ENCODE data around the gene DOCK6. TPM values are rescaled to one million over a fixed set of nuclear protein-coding genes. Genes with fewer than 3 reads are reported as not detected.

DOCK6 gene
- total and polyA plus RNA-seq, 2 donors (not counting 1 experiment from before 2014, with no cell fraction given), result 6.9 to 17.7 TPM

DNA sequence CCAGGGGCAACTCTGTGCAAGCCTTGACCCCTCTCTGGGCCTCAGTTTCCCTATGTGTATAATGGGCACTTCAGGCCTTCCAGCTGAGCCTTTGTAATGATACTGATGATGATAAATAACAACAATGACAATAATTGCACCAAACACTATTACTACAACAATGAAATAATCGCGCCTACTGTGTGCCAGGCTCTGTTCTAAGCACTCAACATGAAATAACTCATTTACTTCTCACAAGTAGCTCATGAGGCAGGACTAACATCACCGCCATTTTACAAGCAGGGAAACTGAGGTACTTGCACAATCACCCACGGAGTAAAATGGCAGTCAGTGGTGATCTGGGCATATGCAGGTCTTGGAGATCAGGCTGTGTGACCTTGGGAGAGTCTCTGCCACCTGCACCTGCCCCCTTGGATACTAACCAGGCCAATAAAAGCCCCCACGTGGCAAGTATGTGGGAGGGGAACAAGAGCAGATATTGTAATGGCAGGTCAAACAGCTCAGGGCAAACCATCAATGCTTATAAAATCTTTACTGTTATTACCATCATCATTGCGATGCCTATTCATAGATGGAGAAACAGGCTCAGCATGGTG lies 23.4 kb downstream of the DOCK6 start:
- H3K4me3 ChIP-seq (replicated peaks in 1 of 4; ENCODE audit: control extremely low read depth in 1 of 4, insufficient read depth in 1 of 4, low read depth in 3 of 4, low read length in 4 of 4), result no peak overlapping the region
- no peak for TF ChIP-seq EZH2 (IDR thresholded peaks at IDR 0.05; ENCODE audit: low read length, missing control alignments)
- no peak for TF ChIP-seq CTCF (conservative IDR thresholded peaks at IDR 0.05 in 1 of 2, IDR thresholded peaks at IDR 0.05 in 1 of 2; ENCODE audit: low read depth in 1 of 2, low read length in 2 of 2)
- H3K27me3 ChIP-seq (ENCODE audit: control insufficient read depth, insufficient read depth, low read length), result no peaks in the 10 kb centered on the region
- no peak overlapping the region for H3K9ac ChIP-seq (ENCODE audit: insufficient read depth, low read length)
- H3K9me3 ChIP-seq (ENCODE audit: control insufficient read depth, insufficient read depth, low read depth, low read length), result no peaks in the 10 kb centered on the region
- H3K36me3 ChIP-seq (ENCODE audit: control insufficient read depth, insufficient read depth, low read length), result no peaks in the 10 kb centered on the region
- peaks cover 3% of the 10 kb centered on the region for H3K4me1 ChIP-seq (ENCODE audit: control insufficient read depth, extremely low read depth, insufficient read depth, low read length)
- H3K79me2 ChIP-seq (ENCODE audit: control insufficient read depth, insufficient read depth, low read length), result no peaks in the 10 kb centered on the region
- H3K27ac ChIP-seq (ENCODE audit: insufficient read depth, low read length), result no peak overlapping the region
- no peak overlapping the region for H3K4me2 ChIP-seq (ENCODE audit: extremely low read depth, insufficient read depth, low read length)
- no peak for DNase-seq (ENCODE audit: low read depth in 2 of 2)
- H2AFZ ChIP-seq (ENCODE audit: low read length), result no peak overlapping the region
- H4K20me1 ChIP-seq (ENCODE audit: control insufficient read depth, extremely low read depth, insufficient read depth, low read length), result no peaks in the 10 kb centered on the region

- Histone ChIP-seq H2AFZ (ENCODE audit: low read length) (no peak overlapping the region), H3K9ac (ENCODE audit: insufficient read depth, low read length) (no peak overlapping the region), H3K4me2 (ENCODE audit: extremely low read depth, insufficient read depth, low read length) (no peak overlapping the region), H3K36me3 (ENCODE audit: control insufficient read depth, insufficient read depth, low read length) (no peaks in the 10 kb centered on the region), H3K79me2 (ENCODE audit: control insufficient read depth, insufficient read depth, low read length) (no peaks in the 10 kb centered on the region), H3K4me3 (replicated peaks in 1 of 4; ENCODE audit: control extremely low read depth in 1 of 4, insufficient read depth in 1 of 4, low read depth in 3 of 4, low read length in 4 of 4) (no peak overlapping the region), H3K27me3 (ENCODE audit: control insufficient read depth, insufficient read depth, low read length) (no peaks in the 10 kb centered on the region), H4K20me1 (ENCODE audit: control insufficient read depth, extremely low read depth, insufficient read depth, low read length) (no peaks in the 10 kb centered on the region), H3K27ac (ENCODE audit: insufficient read depth, low read length) (no peak overlapping the region), H3K4me1 (ENCODE audit: control insufficient read depth, extremely low read depth, insufficient read depth, low read length) (no peaks in the 10 kb centered on the region), H3K9me3 (ENCODE audit: control insufficient read depth, insufficient read depth, low read depth, low read length) (no peaks in the 10 kb centered on the region)
- DNase-seq (ENCODE audit: low read depth in 2 of 2), result no peak
- no peak for TF ChIP-seq EZH2 (IDR thresholded peaks at IDR 0.05; ENCODE audit: low read length, missing control alignments)
- no peak for TF ChIP-seq CTCF (conservative IDR thresholded peaks at IDR 0.05 in 1 of 2, IDR thresholded peaks at IDR 0.05 in 1 of 2; ENCODE audit: low read depth in 1 of 2, low read length in 2 of 2)
Observed at GRCh38 chr19:11238041-11238440, 24.3 kb downstream of the DOCK6 start.

DNA sequence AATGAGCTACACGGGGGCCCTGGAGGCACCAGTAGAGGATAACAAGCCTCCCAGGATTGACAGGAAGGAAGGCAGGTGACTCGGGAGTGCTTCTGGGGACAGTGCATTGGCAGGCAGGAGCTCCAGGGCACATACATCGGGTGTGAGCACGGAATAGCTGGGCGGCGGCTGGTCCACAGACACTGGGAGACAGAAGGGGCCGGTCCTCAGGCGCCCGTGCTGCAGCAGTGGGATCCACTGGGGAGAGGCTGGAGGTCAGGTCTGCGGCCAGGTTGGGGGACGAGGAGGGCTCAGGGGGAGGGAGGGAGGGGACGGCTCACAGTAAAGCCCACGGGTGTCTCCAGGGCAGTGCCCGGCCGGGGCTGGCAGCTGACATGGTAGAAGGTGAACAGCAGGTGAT lies 25.0 kb downstream of the DOCK6 start:
- Histone ChIP-seq H3K79me2 (ENCODE audit: control insufficient read depth, insufficient read depth, low read length) (no peaks in the 10 kb centered on the region), H2AFZ (ENCODE audit: low read length) (no peak overlapping the region), H3K9ac (ENCODE audit: insufficient read depth, low read length) (no peak overlapping the region), H3K4me1 (ENCODE audit: control insufficient read depth, extremely low read depth, insufficient read depth, low read length) (no peaks in the 10 kb centered on the region), H3K36me3 (ENCODE audit: control insufficient read depth, insufficient read depth, low read length) (no peaks in the 10 kb centered on the region), H3K4me2 (ENCODE audit: extremely low read depth, insufficient read depth, low read length) (no peak overlapping the region), H3K9me3 (ENCODE audit: control insufficient read depth, insufficient read depth, low read depth, low read length) (no peaks in the 10 kb centered on the region), H4K20me1 (ENCODE audit: control insufficient read depth, extremely low read depth, insufficient read depth, low read length) (no peaks in the 10 kb centered on the region), H3K4me3 (replicated peaks in 1 of 4; ENCODE audit: control extremely low read depth in 1 of 4, insufficient read depth in 1 of 4, low read depth in 3 of 4, low read length in 4 of 4) (no peak overlapping the region), H3K27ac (ENCODE audit: insufficient read depth, low read length) (no peak overlapping the region), H3K27me3 (ENCODE audit: control insufficient read depth, insufficient read depth, low read length) (no peaks in the 10 kb centered on the region)
- DNase-seq (ENCODE audit: low read depth in 2 of 2), result no peak
- TF ChIP-seq EZH2 (IDR thresholded peaks at IDR 0.05; ENCODE audit: low read length, missing control alignments), result no peak
- no peak for TF ChIP-seq CTCF (conservative IDR thresholded peaks at IDR 0.05 in 1 of 2, IDR thresholded peaks at IDR 0.05 in 1 of 2; ENCODE audit: low read depth in 1 of 2, low read length in 2 of 2)
